MCF 10A (cell line): ENCODE data around the gene TTC16. TPM values are rescaled to one million over a fixed set of nuclear protein-coding genes. Genes with fewer than 3 reads are reported as not detected.

Source experiments
- BruUV-seq: library from RNA; stranded (reverse); fragments of 400-500 nt; replicated peaks from 2 replicates; lab custom pipeline; 2021; lab: Mats Ljungman, UMichigan
- CTCF ChIA-PET: fragments of 300-600 bp; sonication (Branson Sonifier 250); formaldehyde crosslinking; extraction: SDS; loops from one replicate; lab custom pipeline; 2021; ENCODE audit warnings: antibody characterized with exemption, inconsistent platforms; lab: Yijun Ruan, JAX
- POLR2A ChIA-PET: fragments of 300-600, 350-650 bp; sonication (Branson Sonifier 250); formaldehyde crosslinking; extraction: SDS; loops from one replicate; lab custom pipeline; 2020; ENCODE audit warnings: antibody characterized with exemption, inconsistent platforms; lab: Yijun Ruan, JAX
- DNase-seq: peaks from one replicate; pipeline ENCODE4 v3.0.0-alpha.2; 2018; ENCODE audit not compliant: unreplicated experiment
- H3K27ac Mint-ChIP-seq: one replicate; pipeline ENCODE4 v1.8.0; 2022; ENCODE audit warnings: mild to moderate bottlenecking, low read depth, mixed read lengths; ENCODE audit not compliant: unreplicated experiment
- H3K27me3 Mint-ChIP-seq: one replicate; pipeline ENCODE4 v1.8.0; 2022; ENCODE audit warnings: mixed read lengths; ENCODE audit not compliant: insufficient read depth, unreplicated experiment
- H3K36me3 Mint-ChIP-seq: one replicate; pipeline ENCODE4 v1.8.0; 2022; ENCODE audit warnings: mild to moderate bottlenecking, moderate library complexity, mixed read lengths; ENCODE audit not compliant: insufficient read depth, unreplicated experiment
- H3K4me1 Mint-ChIP-seq: one replicate; pipeline ENCODE4 v1.8.0; 2022; ENCODE audit warnings: mixed read lengths; ENCODE audit not compliant: insufficient read depth, unreplicated experiment
- H3K4me3 Mint-ChIP-seq: one replicate; pipeline ENCODE4 v1.8.0; 2022; ENCODE audit warnings: mild to moderate bottlenecking, moderate library complexity, mixed read lengths; ENCODE audit not compliant: unreplicated experiment
- H3K9me3 Mint-ChIP-seq: one replicate; pipeline ENCODE4 v1.8.0; 2022; ENCODE audit warnings: mixed read lengths; ENCODE audit not compliant: unreplicated experiment
- CTCF ChIP-seq: fragments of 200-600 bp; IDR thresholded peaks from one replicate; pipeline ENCODE4 v1.8.0; 2022; ENCODE audit warnings: antibody characterized with exemption, mild to moderate bottlenecking; ENCODE audit not compliant: unreplicated experiment
- intact Hi-C: fragments of 100-400 bp; cut with micrococcal nuclease; formaldehyde crosslinking; loops from 2 replicates; pipeline ENCODE4 v1.14.1; 2022
- total RNA-seq: library from RNA; stranded (reverse); gene quantifications from 2 replicates; pipeline ENCODE4 v1.2.3, GENCODE V29; 2022

Gene TTC16
- total RNA-seq, 1 experiment from 2014 or later: 0.19 TPM

DNA sequence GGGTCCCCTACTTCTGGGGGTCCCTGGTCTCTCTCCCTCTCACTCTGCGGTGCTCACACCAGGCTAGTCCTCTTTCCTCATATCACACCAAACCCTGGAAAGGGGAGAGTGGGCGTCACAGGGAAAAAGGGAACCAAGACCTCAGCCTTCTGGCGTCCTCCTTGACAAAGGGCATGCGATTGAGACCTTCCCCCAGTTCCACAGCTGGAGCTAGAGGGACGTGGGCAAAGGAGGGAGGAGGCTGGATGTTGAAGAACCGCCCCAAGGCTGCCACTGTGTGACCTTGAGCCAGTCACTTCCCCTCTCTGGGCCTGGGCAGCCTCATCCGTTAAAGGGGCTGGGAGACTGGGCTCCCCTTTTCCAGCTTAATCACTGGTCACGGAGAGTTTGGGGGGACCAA is 37.7 kb downstream of the TTC16 start:
- no TSS peak for BruUV-seq
- Mint-ChIP-seq H3K27me3 (peaks cover 47% of the 10 kb centered on the region), H3K4me3 (no peak overlapping the region), H3K36me3 (peaks cover 3% of the 10 kb centered on the region), H3K4me1 (no peaks in the 10 kb centered on the region), H3K9me3 (no peaks in the 10 kb centered on the region), H3K27ac (no peak overlapping the region)
- no peak for DNase-seq
- ChIA-PET POLR2A (no interaction called here), CTCF (interaction anchor here (0.6 kb wide), 1 partner anchor 273 kb away, joined by 4 read pairs; no protein-coding TSS in a partner anchor)
- intact Hi-C loops: no loop called here
- no peak for TF ChIP-seq CTCF

GRCh38 chr9:127754099-127755060 is 38.5 kb downstream of the TTC16 start:
- H3K27me3 Mint-ChIP-seq: peaks cover 47% of the 10 kb centered on the region
- POLR2A ChIA-PET: no interaction called here
- TF ChIP-seq CTCF: no peak
- no peaks in the 10 kb centered on the region for H3K9me3 Mint-ChIP-seq
- BruUV-seq: no TSS peak
- CTCF ChIA-PET: interaction anchor here (0.6 kb wide), 1 partner anchor 295 kb away, joined by 3 read pairs; no protein-coding TSS in a partner anchor
- intact Hi-C loops: no loop called here
- no peak overlapping the region for H3K4me3 Mint-ChIP-seq
- no peaks in the 10 kb centered on the region for H3K4me1 Mint-ChIP-seq
- no peak for DNase-seq
- H3K36me3 Mint-ChIP-seq: peaks cover 6% of the 10 kb centered on the region
- no peak overlapping the region for H3K27ac Mint-ChIP-seq

GRCh38 chr9:127755061-127756060 is 39.5 kb downstream of the TTC16 start:
- Mint-ChIP-seq H3K27me3 (peaks cover 43% of the 10 kb centered on the region), H3K36me3 (peaks cover 6% of the 10 kb centered on the region), H3K4me1 (no peaks in the 10 kb centered on the region), H3K9me3 (no peaks in the 10 kb centered on the region), H3K27ac (no peak overlapping the region), H3K4me3 (no peak overlapping the region)
- DNase-seq: no peak
- POLR2A ChIA-PET: no interaction called here
- TF ChIP-seq CTCF: no peak
- intact Hi-C loops: no loop called here
- BruUV-seq: no TSS peak
- CTCF ChIA-PET: no interaction called here
